SK-N-SH (cell line): ENCODE results near the gene PHF21A. TPM values are rescaled to one million over a fixed set of nuclear protein-coding genes. Genes with fewer than 3 reads are reported as not detected.

Experiments used
- CTCF ChIA-PET: fragments of 300-600, 350-600 bp; formaldehyde crosslinking; extraction: SDS; loops from one replicate; lab custom pipeline; 2021; lab: Yijun Ruan, JAX
- POLR2A ChIA-PET: fragments of 350-600 bp; sonication (Branson Sonifier 250); formaldehyde crosslinking; extraction: SDS; loops from one replicate; lab custom pipeline; 2020; ENCODE audit warnings: antibody characterized with exemption, inconsistent platforms; lab: Yijun Ruan, JAX
- DNase-seq: peaks from one replicate; pipeline ENCODE4 v3.0.0; 2012
- H2AFZ ChIP-seq: fragments of 200-600 bp; sonication (generic); 2 replicates; pipeline ENCODE4 v1.8.1; 2016; ENCODE audit warnings: antibody characterized with exemption, mild to moderate bottlenecking, low read depth
- H3F3A ChIP-seq: fragments of 200-600 bp; sonication (generic); replicated peaks from 2 replicates; pipeline ENCODE3; 2016; ENCODE audit warnings: antibody characterized with exemption, mild to moderate bottlenecking; ENCODE audit not compliant: insufficient read depth
- H3K27ac ChIP-seq, 2 experiments: fragments of 200-500 bp in 1 of 2; fragments of 200-600 bp in 1 of 2; sonication (Bioruptor generic) in 1 of 2; sonication (generic), shearing (Covaris generic) in 1 of 2; 2 replicates each; pipeline versions ENCODE4 v1.5.1 to v1.6.1; 2014 to 2016; ENCODE audit warnings: low read depth in 2 of 2, inconsistent platforms in 1 of 2, low read length in 1 of 2, mild to moderate bottlenecking in 1 of 2, mixed read lengths in 1 of 2
- H3K27me3 ChIP-seq: fragments of 200-600 bp; sonication (generic), shearing (Covaris generic); 2 replicates; pipeline ENCODE4 v1.6.1; 2016; ENCODE audit warnings: mixed run types; ENCODE audit not compliant: insufficient read depth
- H3K36me3 ChIP-seq, 2 experiments: fragments of 200-500 bp in 1 of 2; fragments of 200-600 bp in 1 of 2; sonication (Bioruptor generic) in 1 of 2; sonication (generic) in 1 of 2; replicated peaks in 1 of 2; 2 replicates each; pipeline versions ENCODE3 to v1.5.1; 2014 to 2016; ENCODE audit warnings: low read length in 1 of 2, mild to moderate bottlenecking in 1 of 2; ENCODE audit not compliant: insufficient read depth in 2 of 2, control insufficient read depth in 1 of 2
- H3K4me1 ChIP-seq, 2 experiments: fragments of 200-500 bp in 1 of 2; fragments of 200-600 bp in 1 of 2; sonication (Bioruptor generic) in 1 of 2; sonication (generic), shearing (Covaris generic) in 1 of 2; 2 replicates each; pipeline versions ENCODE4 v1.5.1 to v1.6.1; 2014 to 2016; ENCODE audit warnings: low read depth in 1 of 2, low read length in 1 of 2, mixed run types in 1 of 2; ENCODE audit not compliant: insufficient read depth in 2 of 2, control insufficient read depth in 1 of 2
- H3K4me2 ChIP-seq: fragments of 200-600 bp; sonication (generic), shearing (Covaris generic); 2 replicates; pipeline ENCODE4 v1.6.1; 2017; ENCODE audit warnings: mixed run types
- H3K4me3 ChIP-seq, 2 experiments: fragments of 200-500 bp in 1 of 2; fragments of 200-600 bp in 1 of 2; sonication (Bioruptor generic) in 1 of 2; sonication (generic), shearing (Covaris generic) in 1 of 2; 2 replicates each; pipeline versions ENCODE4 v1.5.1 to v1.8.1; 2014 to 2016; ENCODE audit warnings: low read depth in 2 of 2, inconsistent platforms in 1 of 2, low read length in 1 of 2, mild to moderate bottlenecking in 1 of 2, mixed read lengths in 1 of 2, moderate library complexity in 1 of 2
- H3K79me2 ChIP-seq: fragments of 200-600 bp; sonication (generic); 2 replicates; pipeline ENCODE4 v1.8.1; 2017; ENCODE audit warnings: mild to moderate bottlenecking; ENCODE audit not compliant: insufficient read depth
- H3K9ac ChIP-seq: fragments of 200-600 bp; sonication (generic); 2 replicates; pipeline ENCODE4 v1.6.1; 2017; ENCODE audit warnings: mixed run types
- H3K9me2 ChIP-seq: fragments of 200-600 bp; sonication (generic); 2 replicates; pipeline ENCODE4 v1.6.1; 2017; ENCODE audit warnings: mixed run types
- H3K9me3 ChIP-seq: fragments of 200-600 bp; sonication (generic); 2 replicates; pipeline ENCODE4 v1.6.1; 2017; ENCODE audit warnings: mixed run types, mild to moderate bottlenecking, moderate library complexity
- H4K20me1 ChIP-seq: fragments of 200-600 bp; sonication (generic); 2 replicates; pipeline ENCODE4 v1.6.1; 2017; ENCODE audit warnings: mild to moderate bottlenecking, mixed run types; ENCODE audit not compliant: insufficient read depth
- ELF1 ChIP-seq: IDR thresholded peaks from 2 replicates; pipeline ENCODE4 v1.4.0; 2012
- EP300 ChIP-seq, 2 experiments: IDR thresholded peaks; 2 replicates each; pipeline versions ENCODE4 v1.4.0 to v1.6.1; 2012; ENCODE audit warnings: borderline replicate concordance in 1 of 2, low read depth in 1 of 2, low read length in 1 of 2
- FOSL2 ChIP-seq: IDR thresholded peaks from 2 replicates; pipeline ENCODE4 v1.4.0; 2012; ENCODE audit warnings: low read depth, mild to moderate bottlenecking, moderate library complexity, borderline replicate concordance
- MEF2A ChIP-seq: IDR thresholded peaks from 2 replicates; pipeline ENCODE4 v1.4.0; 2012; ENCODE audit warnings: low read depth, borderline replicate concordance
- NRF1 ChIP-seq: IDR thresholded peaks from 2 replicates; pipeline ENCODE4 v1.6.1; 2012; ENCODE audit warnings: low read depth, mild to moderate bottlenecking, low read length
- RAD21 ChIP-seq: IDR thresholded peaks from 2 replicates; pipeline ENCODE4 v1.6.1; 2012; ENCODE audit warnings: mild to moderate bottlenecking, low read length
- RCOR1 ChIP-seq: fragments of 150-350 bp; IDR thresholded peaks from 2 replicates; pipeline ENCODE4 v1.6.1; 2017; ENCODE audit warnings: antibody characterized with exemption, low read length
- RFX5 ChIP-seq: IDR thresholded peaks from 2 replicates; pipeline ENCODE4 v1.6.1; 2012; ENCODE audit warnings: mild to moderate bottlenecking, improper control_type of control experiment, low read length
- RXRA ChIP-seq: IDR thresholded peaks from 2 replicates; pipeline ENCODE4 v1.4.0; 2012; ENCODE audit warnings: low read depth, mild to moderate bottlenecking, borderline replicate concordance
- SIN3A ChIP-seq: IDR thresholded peaks from 2 replicates; pipeline ENCODE4 v1.6.1; 2012; ENCODE audit warnings: low read depth, mild to moderate bottlenecking, low read length, moderate library complexity, borderline replicate concordance
- SMC3 ChIP-seq: IDR thresholded peaks from 2 replicates; pipeline ENCODE4 v1.6.1; 2012; ENCODE audit warnings: low read depth, low read length, improper control_type of control experiment
- TCF12 ChIP-seq: IDR thresholded peaks from 2 replicates; pipeline ENCODE4 v1.4.0; 2012
- USF1 ChIP-seq: IDR thresholded peaks from 2 replicates; pipeline ENCODE4 v1.4.0; 2012; ENCODE audit warnings: low read depth, borderline replicate concordance
- ZBTB33 ChIP-seq: IDR thresholded peaks from 2 replicates; pipeline ENCODE4 v1.4.0; 2012; ENCODE audit warnings: low read depth, borderline replicate concordance
- WGBS: methylation state at CpG from one replicate; pipeline ENCODE4 v1.1.6; 2017; ENCODE audit warnings: low lambda C conversion rate; 5-methylcytosine and 5-hydroxymethylcytosine counted together
- polyA plus RNA-seq, 3 experiments: library from polyadenylated mRNA; depleted of rRNA; stranded (reverse); fragments of >200 nt; gene quantifications; 2 replicates each; pipeline ENCODE4 v1.2.3, GENCODE V29; 2012
- TF ChIP-seq, protein P1 (sequence below): fragments of 150-350 bp; IDR thresholded peaks from 2 replicates; pipeline ENCODE4 v1.6.1; 2016; ENCODE audit warnings: mild to moderate bottlenecking, low read depth, low read length
- TF ChIP-seq, protein P2 (sequence below): IDR thresholded peaks from 2 replicates; pipeline ENCODE4 v1.6.1; 2012; ENCODE audit warnings: mild to moderate bottlenecking, low read depth, low read length, moderate library complexity

PHF21A gene
- polyA plus RNA-seq, 1 of the 3 experiments (the other 2 are of a cell fraction): 18.8 TPM

- TF ChIP-seq USF1 (no peak), RCOR1 (no peak), EP300 (IDR thresholded peaks at IDR 0.05; ENCODE audit: borderline replicate concordance in 1 of 2, low read depth in 1 of 2, low read length in 1 of 2) (no peak), ELF1 (no peak), FOSL2 (no peak), SIN3A (no peak), NRF1 (no peak), RXRA (no peak), RFX5 (no peak)
- TF ChIP-seq, protein P1, sequence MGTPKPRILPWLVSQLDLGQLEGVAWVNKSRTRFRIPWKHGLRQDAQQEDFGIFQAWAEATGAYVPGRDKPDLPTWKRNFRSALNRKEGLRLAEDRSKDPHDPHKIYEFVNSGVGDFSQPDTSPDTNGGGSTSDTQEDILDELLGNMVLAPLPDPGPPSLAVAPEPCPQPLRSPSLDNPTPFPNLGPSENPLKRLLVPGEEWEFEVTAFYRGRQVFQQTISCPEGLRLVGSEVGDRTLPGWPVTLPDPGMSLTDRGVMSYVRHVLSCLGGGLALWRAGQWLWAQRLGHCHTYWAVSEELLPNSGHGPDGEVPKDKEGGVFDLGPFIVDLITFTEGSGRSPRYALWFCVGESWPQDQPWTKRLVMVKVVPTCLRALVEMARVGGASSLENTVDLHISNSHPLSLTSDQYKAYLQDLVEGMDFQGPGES: no peak
- TF ChIP-seq, protein P2, sequence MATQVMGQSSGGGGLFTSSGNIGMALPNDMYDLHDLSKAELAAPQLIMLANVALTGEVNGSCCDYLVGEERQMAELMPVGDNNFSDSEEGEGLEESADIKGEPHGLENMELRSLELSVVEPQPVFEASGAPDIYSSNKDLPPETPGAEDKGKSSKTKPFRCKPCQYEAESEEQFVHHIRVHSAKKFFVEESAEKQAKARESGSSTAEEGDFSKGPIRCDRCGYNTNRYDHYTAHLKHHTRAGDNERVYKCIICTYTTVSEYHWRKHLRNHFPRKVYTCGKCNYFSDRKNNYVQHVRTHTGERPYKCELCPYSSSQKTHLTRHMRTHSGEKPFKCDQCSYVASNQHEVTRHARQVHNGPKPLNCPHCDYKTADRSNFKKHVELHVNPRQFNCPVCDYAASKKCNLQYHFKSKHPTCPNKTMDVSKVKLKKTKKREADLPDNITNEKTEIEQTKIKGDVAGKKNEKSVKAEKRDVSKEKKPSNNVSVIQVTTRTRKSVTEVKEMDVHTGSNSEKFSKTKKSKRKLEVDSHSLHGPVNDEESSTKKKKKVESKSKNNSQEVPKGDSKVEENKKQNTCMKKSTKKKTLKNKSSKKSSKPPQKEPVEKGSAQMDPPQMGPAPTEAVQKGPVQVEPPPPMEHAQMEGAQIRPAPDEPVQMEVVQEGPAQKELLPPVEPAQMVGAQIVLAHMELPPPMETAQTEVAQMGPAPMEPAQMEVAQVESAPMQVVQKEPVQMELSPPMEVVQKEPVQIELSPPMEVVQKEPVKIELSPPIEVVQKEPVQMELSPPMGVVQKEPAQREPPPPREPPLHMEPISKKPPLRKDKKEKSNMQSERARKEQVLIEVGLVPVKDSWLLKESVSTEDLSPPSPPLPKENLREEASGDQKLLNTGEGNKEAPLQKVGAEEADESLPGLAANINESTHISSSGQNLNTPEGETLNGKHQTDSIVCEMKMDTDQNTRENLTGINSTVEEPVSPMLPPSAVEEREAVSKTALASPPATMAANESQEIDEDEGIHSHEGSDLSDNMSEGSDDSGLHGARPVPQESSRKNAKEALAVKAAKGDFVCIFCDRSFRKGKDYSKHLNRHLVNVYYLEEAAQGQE: no peak
Observed at GRCh38 chr11:45993531-45994001, 127.7 kb downstream of the PHF21A start (continued).

- Histone ChIP-seq H3K9me2 (no peaks in the 10 kb centered on the region), H3K9me3 (no peaks in the 10 kb centered on the region), H3K27me3 (no peaks in the 10 kb centered on the region), H3K79me2 (0 out of 2 replicates have a peak, but pooled peaks cover 8% of the 10 kb centered on the region), H3K36me3 (no peaks in the 10 kb centered on the region), H3K27ac (no peak overlapping the region), H3K4me1 (peaks cover 7 to 17% of the 10 kb centered on the region in 2 experiments; a peak in 3 of 4 replicates), H3K4me2 (no peak overlapping the region), H3F3A (peaks cover 7% of the 10 kb centered on the region), H3K9ac (no peak overlapping the region), H2AFZ (no peak overlapping the region), H3K4me3 (no peak overlapping the region), H4K20me1 (peaks cover 21% of the 10 kb centered on the region; the same call in 1 of the 2 replicates)
- no peak for DNase-seq
- ChIA-PET POLR2A (no interaction called here), CTCF (interaction anchor here (2.6 to 3.8 kb wide), 3 partner anchors 10 to 24 kb away, joined by 9 to 18 read pairs (median 13); no protein-coding TSS in a partner anchor)
- WGBS: 100% methylated on average over 1 of the region's 1 CpG
- TF ChIP-seq, protein P1: no peak
- no peak for TF ChIP-seq FOSL2
- no peak for TF ChIP-seq ZBTB33
- TF ChIP-seq RFX5: no peak
- no peak for TF ChIP-seq RAD21
- TF ChIP-seq MEF2A: no peak
- TF ChIP-seq TCF12: no peak
- TF ChIP-seq RXRA: no peak
- TF ChIP-seq SMC3: no peak
- TF ChIP-seq, all 33 proteins: peak for 0
Observed at GRCh38 chr11:45988921-45989320, 132.3 kb downstream of the PHF21A start.
